ENCODE measurements around the gene PGS1.
"Not testable (repeated sequence)": the region's sequence is repeated elsewhere in the genome, so short reads cannot be mapped to it uniquely, and the experiment has no call there.

The PGS1 gene

GRCh38 chr17:78378225-78379130, at the start of gene PGS1:
TSS of gene PGS1 (plus strand) at chr17:78378649. CDS start at chr17:78378666, 17 bp downstream.
- peak; percentile 84 for DNase-seq (ENCODE audit: low spot score)

DNA sequence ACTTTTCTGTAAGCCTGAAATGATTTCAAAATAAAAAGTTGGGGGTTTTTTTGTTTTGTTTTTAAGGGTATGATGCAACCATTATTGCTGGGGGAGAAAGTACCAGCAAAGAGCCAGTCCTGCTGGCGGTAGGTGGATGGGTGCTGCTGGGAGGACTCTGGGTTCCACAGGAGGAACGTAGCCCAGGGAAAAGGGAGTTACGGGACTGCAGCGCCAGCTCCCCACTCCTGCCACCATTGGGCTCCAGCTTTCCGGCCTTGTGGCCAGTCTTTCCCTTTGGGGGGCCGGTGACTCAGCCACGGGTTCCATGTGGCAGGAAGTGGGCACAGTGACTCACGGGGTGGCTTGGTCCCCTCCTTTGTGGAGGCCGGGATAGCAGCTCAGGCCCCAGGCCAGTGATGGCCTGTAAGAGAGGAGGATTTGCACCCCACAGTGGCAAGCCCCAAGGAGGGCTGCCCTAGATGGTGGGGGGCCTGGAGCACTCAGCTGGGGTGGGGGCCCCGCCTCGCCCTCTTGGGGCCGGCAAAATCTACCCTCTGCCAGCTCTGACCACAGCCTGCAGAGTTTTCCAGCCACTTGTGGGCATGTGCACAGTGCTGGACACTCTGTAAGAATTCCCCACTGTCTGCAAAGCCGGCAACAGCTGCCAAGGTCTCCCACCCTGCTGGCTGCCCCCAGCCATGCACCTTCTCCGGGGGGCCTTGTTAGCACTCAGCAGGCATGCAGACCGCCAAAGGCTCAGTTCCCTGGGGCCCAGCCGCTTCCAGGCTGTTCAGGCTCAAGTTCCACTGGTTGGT, 49.0 kb upstream of the PGS1 start:
- DNase-seq (ENCODE audit: low spot score), result peak; percentile 72

GRCh38 chr17:78330570-78331224, 47.8 kb upstream of the PGS1 start:
- no peak for DNase-seq (ENCODE audit: low spot score)

DNA sequence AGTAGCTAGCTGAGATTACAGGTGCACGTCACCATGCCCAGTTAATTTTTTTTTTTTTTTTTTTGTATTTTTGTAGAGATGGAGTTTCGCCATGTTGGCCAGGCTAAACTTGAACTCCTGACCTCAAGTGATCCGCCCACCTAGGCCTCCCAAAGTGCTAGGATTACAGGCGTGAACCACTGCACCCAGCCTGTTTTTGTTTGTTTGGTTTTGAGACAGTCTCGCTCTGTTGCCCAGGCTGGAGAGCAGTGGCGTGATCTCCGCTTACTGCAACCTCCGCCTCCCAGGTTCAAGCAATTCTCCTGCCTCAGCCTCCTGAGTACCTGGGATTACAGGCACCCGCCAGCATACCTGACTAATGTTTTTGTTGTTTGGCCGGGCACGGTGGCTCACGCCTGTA, 47.1 kb upstream of the PGS1 start:
- not testable (repeated sequence) for DNase-seq (ENCODE audit: low spot score)

DNA sequence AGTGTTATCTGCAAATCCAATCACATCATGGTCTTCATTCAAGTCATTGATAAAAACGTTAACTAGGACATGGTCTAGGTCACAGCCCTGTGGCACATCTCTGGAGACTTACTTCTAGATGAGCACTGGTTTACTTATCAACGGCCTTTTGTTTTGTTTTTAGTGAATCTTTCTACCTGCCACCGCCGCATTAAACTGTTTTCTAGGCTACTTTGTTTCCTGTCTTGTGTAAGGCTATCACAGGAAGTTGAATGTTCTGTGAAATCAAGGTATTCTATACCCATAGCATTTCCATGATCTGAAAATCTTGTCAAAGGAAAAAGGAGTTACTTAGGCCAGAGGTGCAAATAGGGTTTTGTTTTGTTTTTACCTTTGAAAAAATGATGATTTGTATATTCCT, 45.5 kb upstream of the PGS1 start:
- DNase-seq (ENCODE audit: low spot score), result no peak

DNA sequence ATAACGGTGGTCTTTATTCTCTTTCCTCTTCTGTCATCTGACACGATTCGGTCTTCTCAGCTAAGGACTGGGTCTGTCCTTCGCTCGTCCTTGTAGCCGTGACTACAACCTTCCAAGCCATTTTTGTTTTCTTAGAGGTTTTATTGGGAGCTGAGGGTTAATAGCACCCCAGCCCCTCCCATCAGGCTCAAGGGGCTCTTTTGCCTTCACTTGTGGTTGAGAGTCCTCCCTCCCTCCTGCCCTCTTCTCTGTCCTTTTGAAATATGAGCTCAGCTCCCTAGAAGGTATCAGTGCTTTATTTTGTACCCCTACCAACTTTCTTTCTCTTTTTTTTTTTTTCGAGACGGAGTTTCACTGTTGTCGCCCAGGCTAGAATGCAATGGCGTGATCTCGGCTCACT, 43.2 kb upstream of the PGS1 start:
- DNase-seq (ENCODE audit: low spot score), result no peak

DNA sequence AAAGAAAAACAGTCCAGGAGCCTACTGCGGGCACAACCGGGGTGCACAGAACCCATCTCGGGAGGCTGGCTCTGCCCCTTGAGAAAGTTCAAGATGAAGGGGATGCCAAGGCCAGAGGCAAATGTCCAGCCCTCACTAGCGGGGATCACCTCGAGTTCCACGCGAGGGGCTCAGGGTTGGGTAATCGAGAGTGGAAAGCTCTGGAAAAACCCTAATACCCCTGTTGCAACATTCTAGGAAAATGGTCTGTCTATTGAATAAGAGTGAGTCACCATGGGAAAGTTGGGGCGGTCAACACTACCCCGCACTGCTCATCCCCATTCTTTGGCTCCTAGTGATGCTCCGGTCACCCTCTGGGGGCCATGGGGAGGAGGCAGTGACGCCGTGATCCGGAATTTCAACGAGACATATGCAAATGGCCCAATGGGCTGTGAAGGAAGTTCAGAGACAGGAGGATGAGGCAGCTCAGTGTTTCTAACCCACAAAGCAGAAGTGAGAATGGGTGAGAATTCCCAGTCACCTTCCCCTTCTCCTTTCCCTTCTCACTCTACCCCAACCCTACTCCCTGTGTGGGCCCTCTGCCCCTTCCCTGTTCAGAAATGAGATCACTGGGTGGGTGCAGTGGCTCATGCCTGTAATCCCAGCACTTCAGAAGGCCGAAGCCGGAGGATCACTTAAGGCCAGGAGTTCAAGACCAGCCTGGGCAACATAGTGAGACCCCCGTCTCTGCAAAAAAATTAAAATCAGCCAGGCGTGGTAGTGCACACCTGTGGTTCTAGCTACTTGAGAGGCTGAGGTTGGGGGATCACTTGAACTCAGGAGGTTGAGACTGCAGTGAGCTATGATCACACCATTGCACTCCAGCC, 41.0 kb upstream of the PGS1 start:
- DNase-seq (ENCODE audit: low spot score), result no peak

DNA sequence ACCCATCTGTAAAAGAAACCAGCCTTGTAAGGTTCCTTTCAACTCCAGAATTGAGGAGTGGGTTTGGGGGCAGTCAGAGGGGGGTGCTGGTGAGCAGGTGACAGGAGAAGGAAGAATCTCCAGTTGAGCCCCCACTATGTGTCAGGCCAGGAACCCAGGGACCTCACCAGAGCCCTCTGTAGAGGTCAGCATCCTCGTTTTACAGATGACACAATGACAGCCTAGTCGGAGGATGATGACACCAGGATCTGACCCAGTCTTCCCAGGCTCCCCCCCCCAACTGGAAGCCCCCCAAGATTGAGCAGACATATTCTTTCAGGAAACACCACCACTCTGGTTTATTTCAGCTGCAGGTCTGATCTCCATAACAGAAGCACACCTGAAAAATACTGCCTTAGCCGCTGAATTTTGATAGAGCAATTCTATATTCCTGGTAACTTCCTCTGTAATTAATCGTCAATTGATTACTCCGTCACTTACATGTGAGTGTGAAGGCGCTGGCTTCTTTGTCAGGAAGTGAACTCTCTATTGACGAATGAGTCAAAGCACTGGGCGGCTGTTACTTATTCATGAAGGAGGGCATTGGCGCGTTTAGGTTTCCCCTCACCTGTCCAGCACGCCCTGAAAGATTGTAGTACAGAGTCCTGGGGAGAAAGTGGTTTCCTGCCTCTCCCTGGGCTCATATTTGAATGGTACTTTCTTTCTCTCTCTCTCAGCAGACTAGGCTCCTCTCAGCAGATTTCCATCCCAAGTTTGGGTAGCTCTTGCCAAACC, 39.8 kb upstream of the PGS1 start:
- no peak for DNase-seq (ENCODE audit: low spot score)

GRCh38 chr17:78340183-78340955, 38.1 kb upstream of the PGS1 start:
- DNase-seq (ENCODE audit: low spot score), result no peak

GRCh38 chr17:78341559-78342448, 36.6 kb upstream of the PGS1 start:
- DNase-seq (ENCODE audit: low spot score), result peak; percentile 96

- DNase-seq (ENCODE audit: low spot score), result peak; percentile 88
These were observed 35.8 kb upstream of the PGS1 start for GRCh38 chr17:78342449-78343186.

GRCh38 chr17:78343187-78343542, 35.3 kb upstream of the PGS1 start:
- DNase-seq (ENCODE audit: low spot score), result peak; percentile 92

DNA sequence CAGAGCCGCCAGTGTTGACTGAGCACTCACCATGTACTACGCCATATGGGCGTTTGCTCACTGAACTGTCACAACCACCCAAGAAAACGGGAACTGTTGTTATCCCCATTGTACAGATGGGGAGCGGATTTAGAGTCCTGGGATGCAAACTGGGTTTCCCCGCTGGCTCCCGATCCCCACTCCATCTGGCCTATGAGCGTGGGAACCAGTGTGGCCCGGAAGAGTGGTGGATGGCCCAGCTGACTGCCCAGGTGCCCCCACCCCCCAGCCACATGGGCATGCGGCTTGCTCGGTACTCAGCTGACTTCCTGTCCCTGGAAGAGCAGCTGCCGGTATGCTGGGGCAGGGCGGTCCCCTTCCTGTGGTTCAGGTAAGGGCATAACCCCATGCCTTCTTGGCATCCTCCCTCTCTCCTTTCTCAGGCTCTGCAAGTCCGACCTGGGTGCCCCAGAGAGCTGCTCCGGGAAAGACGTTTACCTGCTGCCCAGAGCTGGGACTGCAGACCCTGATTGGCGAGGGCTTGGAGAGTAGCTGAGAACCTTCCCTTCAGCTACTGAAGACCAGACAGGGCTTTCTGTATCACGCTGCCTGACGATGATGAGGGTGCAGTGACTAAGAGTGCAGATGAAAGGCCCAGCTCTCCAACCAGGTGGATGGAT, 34.8 kb upstream of the PGS1 start:
- DNase-seq (ENCODE audit: low spot score), result no peak

- DNase-seq (ENCODE audit: low spot score), result no peak
These were observed 33.8 kb upstream of the PGS1 start for GRCh38 chr17:78344666-78345065.

- DNase-seq (ENCODE audit: low spot score), result no peak
These were observed 33.3 kb upstream of the PGS1 start for GRCh38 chr17:78345172-78345571.

GRCh38 chr17:78345791-78346494, 32.5 kb upstream of the PGS1 start:
- no peak for DNase-seq (ENCODE audit: low spot score)

- no peak for DNase-seq (ENCODE audit: low spot score)
These were observed 31.7 kb upstream of the PGS1 start for GRCh38 chr17:78346605-78347250.
